Ectodermal cell (in vitro differentiated cells): ENCODE data around the gene AGR2. TPM values are rescaled to one million over a fixed set of nuclear protein-coding genes. Genes with fewer than 3 reads are reported as not detected.
"Not testable (repeated sequence)": the region's sequence is repeated elsewhere in the genome, so short reads cannot be mapped to it uniquely, and the experiment has no call there.

Experiments
- H3K27ac ChIP-seq: 2 replicates; pipeline ENCODE4 v1.7.0; 2013; ENCODE audit warnings: mild to moderate bottlenecking, low read depth, low read length; ENCODE audit not compliant: insufficient read depth, poor library complexity, severe bottlenecking
- H3K27me3 ChIP-seq: 2 replicates; pipeline ENCODE4 v1.7.0; 2013; ENCODE audit warnings: mild to moderate bottlenecking, low read length; ENCODE audit not compliant: insufficient read depth, control insufficient read depth, poor library complexity, severe bottlenecking
- H3K36me3 ChIP-seq: one replicate; pipeline ENCODE4 v1.7.0; 2013; ENCODE audit warnings: low read length; ENCODE audit not compliant: control insufficient read depth, insufficient read depth
- H3K4me1 ChIP-seq: one replicate; pipeline ENCODE4 v1.7.0; 2013; ENCODE audit warnings: low read length; ENCODE audit not compliant: control insufficient read depth, insufficient read depth
- H3K4me3 ChIP-seq: 2 replicates; pipeline ENCODE4 v1.7.0; 2013; ENCODE audit warnings: low read depth, low read length, control low read depth; ENCODE audit not compliant: insufficient read depth
- H3K9me3 ChIP-seq: 2 replicates; pipeline ENCODE4 v1.7.0; 2013; ENCODE audit warnings: mild to moderate bottlenecking, low read length, moderate library complexity; ENCODE audit not compliant: control insufficient read depth
- WGBS, 2 experiments: methylation state at CpG; one replicate each; pipeline ENCODE4 v1.1.7; 2013; ENCODE audit warnings: missing lambda C conversion rate in 2 of 2; 5-methylcytosine and 5-hydroxymethylcytosine counted together
- polyA plus RNA-seq, 4 experiments: library from polyadenylated mRNA; stranded (reverse); fragments of 50-300 nt; gene quantifications; one replicate each; pipeline ENCODE4 v1.2.3, GENCODE V29; 2013

Gene AGR2
- polyA plus RNA-seq (2013, experiment 1 of 4) = not detected
- polyA plus RNA-seq (2013, experiment 2 of 4) = not detected
- not detected for polyA plus RNA-seq (2013, experiment 3 of 4)
- polyA plus RNA-seq (2013, experiment 4 of 4) = not detected

GRCh38 chr7:16804674-16805439 lies at the start of gene AGR2:
AGR2 (minus strand) TSS chr7:16804999; CDS start chr7:16801796, 3,203 bp downstream.
- Histone ChIP-seq H3K27ac (no peak within 1 kb of the TSS), H3K36me3 (no peaks in the 10 kb centered on the region), H3K4me3 (no peak within 1 kb of the TSS), H3K9me3 (no peaks in the 10 kb centered on the region), H3K4me1 (no peaks in the 10 kb centered on the region), H3K27me3 (no peaks in the 10 kb centered on the region)
- 93% methylated on average over 13 of the region's 13 CpGs for WGBS, 2 experiments

GRCh38 chr7:16853189-16853588 lies 48.4 kb upstream of the AGR2 start:
- 94 to 96% methylated on average over 11 of the region's 11 CpGs for WGBS, 2 experiments
- not testable (repeated sequence) for H3K4me3 ChIP-seq, H3K4me1 ChIP-seq, H3K27ac ChIP-seq, H3K27me3 ChIP-seq, H3K36me3 ChIP-seq, H3K9me3 ChIP-seq

- H3K4me3 ChIP-seq = no peak overlapping the region
- no peak overlapping the region for H3K27ac ChIP-seq
- H3K27me3 ChIP-seq = no peaks in the 10 kb centered on the region
- H3K36me3 ChIP-seq = no peaks in the 10 kb centered on the region
- no peaks in the 10 kb centered on the region for H3K4me1 ChIP-seq
- H3K9me3 ChIP-seq = no peaks in the 10 kb centered on the region
- 92 to 97% methylated on average over 2 of the region's 2 CpGs for WGBS, 2 experiments
These were observed 47.0 kb upstream of the AGR2 start for GRCh38 chr7:16851829-16852228.

- WGBS, 2 experiments = 94 to 95% methylated on average over 44 of the region's 44 CpGs
- Histone ChIP-seq H3K4me3 (no peak overlapping the region), H3K9me3 (no peaks in the 10 kb centered on the region), H3K36me3 (no peaks in the 10 kb centered on the region), H3K27ac (no peak overlapping the region), H3K27me3 (no peaks in the 10 kb centered on the region), H3K4me1 (no peaks in the 10 kb centered on the region)
These were observed 46.0 kb upstream of the AGR2 start for GRCh38 chr7:16850614-16851466.

- H3K36me3 ChIP-seq = no peaks in the 10 kb centered on the region
- no peaks in the 10 kb centered on the region for H3K27me3 ChIP-seq
- H3K9me3 ChIP-seq = no peaks in the 10 kb centered on the region
- no peak overlapping the region for H3K4me3 ChIP-seq
- 92 to 97% methylated on average over 12 of the region's 12 CpGs for WGBS, 2 experiments
- H3K27ac ChIP-seq = no peak overlapping the region
- no peaks in the 10 kb centered on the region for H3K4me1 ChIP-seq
These were observed 44.7 kb upstream of the AGR2 start for GRCh38 chr7:16849296-16850148.

- H3K4me1 ChIP-seq = no peaks in the 10 kb centered on the region
- no peaks in the 10 kb centered on the region for H3K27me3 ChIP-seq
- 85 to 91% methylated on average over 6 of the region's 6 CpGs for WGBS, 2 experiments
- no peaks in the 10 kb centered on the region for H3K9me3 ChIP-seq
- H3K36me3 ChIP-seq = no peaks in the 10 kb centered on the region
- H3K27ac ChIP-seq = no peak overlapping the region
- no peak overlapping the region for H3K4me3 ChIP-seq
These were observed 42.6 kb upstream of the AGR2 start for GRCh38 chr7:16847381-16847860.

- WGBS, 2 experiments = 98 to 100% methylated on average over 1 to 2 of the region's 2 CpGs
- no peak overlapping the region for H3K4me3 ChIP-seq
- no peaks in the 10 kb centered on the region for H3K27me3 ChIP-seq
- H3K4me1 ChIP-seq = no peaks in the 10 kb centered on the region
- no peaks in the 10 kb centered on the region for H3K9me3 ChIP-seq
- H3K36me3 ChIP-seq = no peaks in the 10 kb centered on the region
- no peak overlapping the region for H3K27ac ChIP-seq
These were observed 41.9 kb upstream of the AGR2 start for GRCh38 chr7:16846601-16847165.

GRCh38 chr7:16845746-16846145 lies 40.9 kb upstream of the AGR2 start:
- H3K9me3 ChIP-seq = no peaks in the 10 kb centered on the region
- H3K4me1 ChIP-seq = no peaks in the 10 kb centered on the region
- H3K36me3 ChIP-seq = no peaks in the 10 kb centered on the region
- H3K4me3 ChIP-seq = no peak overlapping the region
- H3K27me3 ChIP-seq = no peaks in the 10 kb centered on the region
- H3K27ac ChIP-seq = no peak overlapping the region

- no peak overlapping the region for H3K27ac ChIP-seq
- H3K4me3 ChIP-seq = no peak overlapping the region
- H3K4me1 ChIP-seq = no peaks in the 10 kb centered on the region
- 90 to 96% methylated on average over 4 of the region's 4 CpGs for WGBS, 2 experiments
- H3K27me3 ChIP-seq = no peaks in the 10 kb centered on the region
- H3K36me3 ChIP-seq = no peaks in the 10 kb centered on the region
- no peaks in the 10 kb centered on the region for H3K9me3 ChIP-seq
These were observed 36.9 kb upstream of the AGR2 start for GRCh38 chr7:16841681-16842080.
